ENCODE data around the gene TRIM7. TPM values are rescaled to one million over a fixed set of nuclear protein-coding genes. Genes with fewer than 3 reads are reported as not detected.

The TRIM7 gene
- total RNA-seq, 4 donors from 2014 or later, result 1.9 to 6.6 (median 2.8) TPM

DNA sequence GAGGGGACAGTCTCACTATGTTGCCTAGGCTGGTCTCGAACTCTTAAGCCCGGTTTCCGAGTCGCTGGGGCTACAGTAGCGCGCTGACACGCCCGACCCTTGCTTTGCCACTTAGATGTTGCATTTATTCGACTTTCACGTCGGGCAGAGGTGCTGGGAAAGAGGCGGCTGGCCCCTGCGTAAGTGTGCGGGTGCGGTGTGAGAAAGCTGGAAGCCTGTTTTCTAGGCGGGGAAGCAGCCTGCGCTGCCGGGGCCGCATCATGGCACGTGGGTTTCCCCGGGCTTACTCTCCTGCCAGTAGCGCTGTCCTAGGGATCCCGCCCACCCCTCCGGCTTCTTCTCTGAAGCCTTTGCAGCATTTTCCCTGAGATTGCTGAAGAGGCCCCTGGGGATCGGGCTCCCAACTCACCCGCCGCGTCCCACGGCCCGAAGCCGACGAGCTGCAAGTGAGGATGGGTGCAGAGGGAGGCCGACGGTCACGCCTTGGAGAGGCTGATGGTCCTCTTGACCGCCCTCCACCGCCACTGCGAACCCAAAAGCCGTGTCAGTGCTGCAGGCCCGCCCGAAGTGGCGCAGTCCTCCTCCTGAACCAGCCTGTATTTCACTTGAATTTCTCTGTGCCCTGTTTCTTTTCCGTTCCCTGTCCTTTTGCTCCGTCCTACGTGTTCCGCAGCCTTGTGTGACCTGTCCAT, 12.3 kb upstream of the TRIM7 start:
- TF ChIP-seq, protein P1, sequence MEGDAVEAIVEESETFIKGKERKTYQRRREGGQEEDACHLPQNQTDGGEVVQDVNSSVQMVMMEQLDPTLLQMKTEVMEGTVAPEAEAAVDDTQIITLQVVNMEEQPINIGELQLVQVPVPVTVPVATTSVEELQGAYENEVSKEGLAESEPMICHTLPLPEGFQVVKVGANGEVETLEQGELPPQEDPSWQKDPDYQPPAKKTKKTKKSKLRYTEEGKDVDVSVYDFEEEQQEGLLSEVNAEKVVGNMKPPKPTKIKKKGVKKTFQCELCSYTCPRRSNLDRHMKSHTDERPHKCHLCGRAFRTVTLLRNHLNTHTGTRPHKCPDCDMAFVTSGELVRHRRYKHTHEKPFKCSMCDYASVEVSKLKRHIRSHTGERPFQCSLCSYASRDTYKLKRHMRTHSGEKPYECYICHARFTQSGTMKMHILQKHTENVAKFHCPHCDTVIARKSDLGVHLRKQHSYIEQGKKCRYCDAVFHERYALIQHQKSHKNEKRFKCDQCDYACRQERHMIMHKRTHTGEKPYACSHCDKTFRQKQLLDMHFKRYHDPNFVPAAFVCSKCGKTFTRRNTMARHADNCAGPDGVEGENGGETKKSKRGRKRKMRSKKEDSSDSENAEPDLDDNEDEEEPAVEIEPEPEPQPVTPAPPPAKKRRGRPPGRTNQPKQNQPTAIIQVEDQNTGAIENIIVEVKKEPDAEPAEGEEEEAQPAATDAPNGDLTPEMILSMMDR (IDR thresholded peaks at IDR 0.05; ENCODE audit: low read depth), result no peak

DNA sequence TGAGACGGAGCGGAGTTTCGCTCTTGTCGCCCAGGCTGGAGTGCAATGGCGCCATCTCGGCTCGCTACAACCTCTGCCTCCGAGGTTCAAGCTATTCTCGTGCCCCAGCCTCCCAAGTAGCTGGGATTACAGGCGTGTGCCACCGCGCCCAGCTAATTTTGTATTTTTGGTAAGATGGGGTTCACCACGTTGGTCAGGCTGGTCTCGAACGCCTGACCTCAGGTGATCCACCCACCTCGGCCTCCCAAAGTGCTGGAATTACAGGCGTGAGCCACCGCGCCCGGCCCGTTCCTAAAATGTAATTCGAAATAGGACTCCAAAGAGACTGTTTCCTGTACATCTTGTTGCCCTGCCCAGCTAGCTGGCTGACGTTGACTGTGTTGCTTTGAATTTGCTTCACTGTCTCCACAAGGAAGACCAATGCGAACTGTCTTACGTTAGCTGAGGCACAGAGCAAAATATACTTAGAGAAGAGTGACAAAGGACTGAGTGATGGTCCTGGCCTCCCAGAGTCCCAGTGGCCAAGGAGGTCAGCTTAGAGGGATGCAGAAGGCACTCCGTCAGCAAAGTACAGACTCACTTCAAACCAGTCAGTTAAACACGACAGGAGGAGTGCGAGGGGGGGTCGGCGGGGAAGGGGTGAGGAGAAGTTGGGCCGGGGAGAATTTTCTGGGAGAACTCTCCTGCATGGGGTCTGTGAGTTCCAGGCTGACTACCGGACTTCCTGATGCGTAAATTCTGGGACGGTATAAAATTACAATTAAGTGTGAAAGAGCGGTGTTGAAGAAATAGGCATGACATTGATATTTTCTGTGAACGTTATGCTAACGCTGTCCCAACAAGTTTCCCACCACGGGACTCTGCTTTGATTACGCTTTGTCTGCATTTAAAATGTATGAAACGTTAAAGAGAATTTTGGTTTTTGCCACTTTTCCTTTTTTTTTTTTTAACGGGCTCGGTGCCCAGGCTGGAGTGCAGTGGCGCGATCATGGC, 11.3 kb upstream of the TRIM7 start:
- TF ChIP-seq, protein P1 (IDR thresholded peaks at IDR 0.05; ENCODE audit: low read depth), result no peak

DNA sequence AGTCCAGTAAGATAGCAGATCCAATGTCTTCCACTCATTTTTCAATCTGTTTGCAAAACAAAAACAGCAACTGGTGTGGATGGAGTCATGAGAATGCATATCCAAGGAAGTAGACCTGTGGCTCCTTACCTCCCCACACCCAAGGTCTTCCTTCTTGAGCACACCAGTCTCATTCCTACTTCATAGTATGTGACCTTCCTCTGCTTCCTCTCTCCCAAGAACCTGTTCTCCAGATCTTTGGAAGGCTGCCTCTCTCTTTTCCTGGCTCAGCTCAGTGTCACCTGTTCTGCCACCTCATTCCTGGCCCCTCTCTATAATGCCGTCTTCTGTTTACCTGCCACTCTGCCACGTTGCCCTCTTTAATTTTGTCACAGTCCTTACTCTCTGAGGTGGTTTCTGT, 7.9 kb upstream of the TRIM7 start:
- TF ChIP-seq, protein P1 (IDR thresholded peaks at IDR 0.05; ENCODE audit: low read depth), result no peak

DNA sequence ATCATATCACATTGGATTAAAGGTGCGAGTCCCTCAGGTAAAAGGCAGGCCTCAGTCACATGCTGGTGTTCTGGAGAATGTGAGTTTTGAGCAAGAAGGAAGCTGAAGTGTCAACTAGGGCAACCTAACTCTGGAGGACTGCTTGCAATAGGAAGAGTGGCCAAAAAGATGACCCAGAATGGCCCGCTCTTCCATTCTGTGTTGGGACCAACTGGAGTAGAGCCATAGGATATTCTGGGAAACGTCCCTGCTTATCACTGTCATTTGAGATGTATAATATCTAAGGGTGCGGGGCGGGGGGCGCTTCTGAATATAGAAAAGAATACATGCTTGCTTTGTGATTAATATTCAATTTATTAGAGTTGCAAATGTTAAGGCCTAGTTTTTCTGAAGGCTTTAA, 7.1 kb upstream of the TRIM7 start:
- TF ChIP-seq, protein P1 (IDR thresholded peaks at IDR 0.05; ENCODE audit: low read depth), result no peak

DNA sequence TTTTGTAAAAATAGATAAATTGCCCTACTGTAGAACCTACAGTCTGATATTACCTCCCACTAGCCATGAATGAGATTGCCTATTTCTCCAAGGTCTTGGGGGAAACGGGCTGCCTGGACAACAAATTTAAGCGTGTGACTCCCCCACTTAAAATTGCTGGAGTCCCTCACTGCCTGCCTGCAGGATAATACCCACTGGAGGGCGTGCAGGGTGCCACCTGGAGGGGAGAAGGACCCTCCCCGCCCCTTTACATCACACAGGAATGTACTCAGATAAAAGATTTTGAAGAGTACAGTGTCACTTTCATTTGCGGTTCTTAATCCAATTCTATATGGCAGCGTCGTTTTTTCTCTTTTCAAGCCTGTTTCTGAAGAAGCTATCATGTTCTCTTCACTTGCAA, 6.2 kb upstream of the TRIM7 start:
- TF ChIP-seq, protein P1 (IDR thresholded peaks at IDR 0.05; ENCODE audit: low read depth), result no peak

DNA sequence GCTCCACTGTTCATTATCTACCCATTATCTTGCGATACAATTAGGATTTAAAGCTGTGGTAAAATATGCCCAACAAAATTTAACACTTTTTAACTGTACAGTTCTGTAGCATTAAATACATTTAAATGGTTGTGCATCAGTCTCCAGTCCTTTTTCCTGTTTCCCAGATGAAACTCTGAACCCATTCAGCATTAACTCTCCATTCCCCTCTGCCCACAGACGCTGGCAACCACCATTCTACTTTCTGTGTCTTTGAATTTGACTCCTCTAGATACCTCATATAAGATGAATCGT, 2.9 kb upstream of the TRIM7 start:
- TF ChIP-seq, protein P1 (IDR thresholded peaks at IDR 0.05; ENCODE audit: low read depth), result no peak

DNA sequence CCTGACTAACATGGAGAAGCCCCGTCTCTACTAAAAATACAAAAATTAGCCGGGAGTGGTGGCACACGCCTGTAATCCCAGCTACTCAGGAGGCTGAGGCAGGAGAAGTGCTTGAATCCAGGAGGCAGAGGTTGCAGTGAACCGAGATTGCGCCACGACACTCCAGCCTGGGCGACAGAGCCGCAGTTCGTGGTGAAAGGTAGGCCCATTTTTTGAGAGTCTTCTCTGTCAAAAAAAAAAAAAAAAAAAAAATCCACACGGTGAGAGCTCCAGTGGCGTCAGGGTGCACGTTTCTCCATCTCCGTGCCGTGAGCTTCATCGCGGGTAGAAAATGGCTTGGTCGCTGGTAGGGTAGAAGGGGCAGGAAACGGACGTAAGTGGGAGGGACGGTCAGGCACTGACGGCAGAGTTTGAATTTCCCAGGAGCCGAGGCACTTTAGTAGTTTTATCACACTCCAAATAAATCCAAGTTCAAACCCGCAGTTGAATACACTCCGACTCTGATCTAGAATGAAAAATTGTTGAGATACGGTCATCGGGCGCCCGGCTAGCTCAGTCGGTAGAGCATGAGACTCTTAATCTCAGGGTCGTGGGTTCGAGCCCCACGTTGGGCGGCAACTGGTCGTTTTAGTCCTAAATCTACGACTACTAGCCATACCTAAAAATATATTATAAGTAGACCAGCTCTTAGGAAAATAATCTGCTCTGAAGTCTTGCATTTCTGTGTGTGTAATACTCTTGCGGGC, 2.4 kb upstream of the TRIM7 start:
- TF ChIP-seq, protein P1 (IDR thresholded peaks at IDR 0.05; ENCODE audit: low read depth), result no peak
